Immature natural killer cell (primary cell): ENCODE data around the gene TIMM8A. TPM values are rescaled to one million over a fixed set of nuclear protein-coding genes. Genes with fewer than 3 reads are reported as not detected.
"Not testable (repeated sequence)": the region's sequence is repeated elsewhere in the genome, so short reads cannot be mapped to it uniquely, and the experiment has no call there.

Experiments used
- DNase-seq, 3 donors: peaks; one replicate each; pipeline ENCODE4 v3.0.0; 2022; ENCODE audit warnings: mixed read lengths in 1 of 3
- H3K27ac Mint-ChIP-seq, 6 donors: one replicate each; pipeline ENCODE4 v1.8.0; 2020; ENCODE audit warnings: mixed read lengths in 6 of 6, mild to moderate bottlenecking in 5 of 6, inconsistent platforms in 4 of 6, moderate library complexity in 3 of 6
- H3K27me3 Mint-ChIP-seq, 3 donors: one replicate each; pipeline ENCODE4 v1.8.0; 2020 to 2021; ENCODE audit warnings: low read depth in 3 of 3, mild to moderate bottlenecking in 3 of 3, mixed read lengths in 3 of 3, moderate library complexity in 3 of 3, inconsistent platforms in 1 of 3
- H3K36me3 Mint-ChIP-seq, 3 donors: one replicate each; pipeline ENCODE4 v1.8.0; 2020; ENCODE audit warnings: mixed read lengths in 3 of 3, inconsistent platforms in 2 of 3, mild to moderate bottlenecking in 2 of 3
- H3K4me1 Mint-ChIP-seq, 2 donors: one replicate each; pipeline ENCODE4 v1.8.0; 2020; ENCODE audit warnings: inconsistent platforms in 2 of 2, mild to moderate bottlenecking in 2 of 2, mixed read lengths in 2 of 2, moderate library complexity in 1 of 2
- H3K4me3 Mint-ChIP-seq, 5 donors: one replicate each; pipeline ENCODE4 v1.8.0; 2020; ENCODE audit warnings: mild to moderate bottlenecking in 5 of 5, mixed read lengths in 5 of 5, inconsistent platforms in 3 of 5, moderate library complexity in 3 of 5
- H3K9me3 Mint-ChIP-seq, 6 donors: one replicate each; pipeline ENCODE4 v1.8.0; 2020; ENCODE audit warnings: mild to moderate bottlenecking in 6 of 6, mixed read lengths in 6 of 6, inconsistent platforms in 4 of 6, moderate library complexity in 3 of 6
- polyA plus RNA-seq, 3 donors: library from polyadenylated mRNA; unstranded; fragments of 300-500 nt; fragmentation: Illumina TruSeq; gene quantifications; one replicate each; pipeline ENCODE4 v1.2.3, GENCODE V29; 2021

Gene TIMM8A
- polyA plus RNA-seq, 3 donors from 2014 or later, result 3.1 to 10.5 (median 6.4) TPM

- H3K4me3 Mint-ChIP-seq, H3K36me3 Mint-ChIP-seq, DNase-seq, H3K27ac Mint-ChIP-seq, H3K4me1 Mint-ChIP-seq, H3K27me3 Mint-ChIP-seq, H3K9me3 Mint-ChIP-seq: not testable (repeated sequence)
These were observed 21.9 kb downstream of the TIMM8A start for GRCh38 chrX:101326600-101326999.

- no peak for DNase-seq
- Mint-ChIP-seq H3K36me3 (no peaks in the 10 kb centered on the region), H3K4me1 (no peaks in the 10 kb centered on the region), H3K9me3 (no peaks in the 10 kb centered on the region), H3K27me3 (peaks cover 0 to 4% (median 0%) of the 10 kb centered on the region in 3 donors), H3K4me3 (no peak overlapping the region), H3K27ac (no peak overlapping the region)
These were observed 44.8 kb downstream of the TIMM8A start for GRCh38 chrX:101303790-101304189.

Other genes starting within 250 kb of the TIMM8A start
- gene DRP2, start 129.0 kb downstream of the TIMM8A start, polyA plus RNA-seq, result under 1 TPM in 2 of 3 donors, not detected in 1; 0.20 to 0.32 TPM
- not detected for gene TAF7L, start 57.4 kb downstream of the TIMM8A start, polyA plus RNA-seq
- gene BTK, start 37.4 kb upstream of the TIMM8A start, polyA plus RNA-seq, result 1 to 10 TPM in 1 of 3 donors, under 1 TPM in 2; 0.36 to 3.4 (median 0.91) TPM
- 1,000 to 10,000 TPM in 1 of 3 donors, 100 to 1,000 TPM in 2; 753 to 1,251 (median 825) TPM for gene RPL36A, start 42.3 kb upstream of the TIMM8A start, polyA plus RNA-seq
- 10 to 100 TPM; 19.3 to 23.6 (median 22.7) TPM for gene GLA, start 59.2 kb upstream of the TIMM8A start, polyA plus RNA-seq
- gene HNRNPH2, start 59.5 kb upstream of the TIMM8A start, polyA plus RNA-seq, result 100 to 1,000 TPM in 2 of 3 donors, 10 to 100 TPM in 1; 80.6 to 188 (median 120) TPM
- 1 to 10 TPM in 2 of 3 donors, under 1 TPM in 1; 0.50 to 2.9 (median 1.2) TPM for gene ARMCX4, start 136.7 kb upstream of the TIMM8A start, polyA plus RNA-seq
- gene ARMCX1, start 201.8 kb upstream of the TIMM8A start, polyA plus RNA-seq, result under 1 TPM in 2 of 3 donors, not detected in 1; 0.14 to 0.21 TPM